Measurements from ENCODE around the gene RAP2C.

RAP2C gene

GRCh38 chrX:132208422-132208821, 10.8 kb downstream of the RAP2C start:
- Histone ChIP-seq H3K36me3 (ENCODE audit: control insufficient read depth in 2 of 2, insufficient read depth in 1 of 2, low read length in 2 of 2) (peaks cover 26 to 28% of the 10 kb centered on the region in 2 experiments; a peak in 2 of 3 replicates), H3K4me1 (ENCODE audit: control insufficient read depth, insufficient read depth, low read length) (no peaks in the 10 kb centered on the region), H3K4me3 (ENCODE audit: low read depth, low read length) (no peak overlapping the region), H3K9me3 (ENCODE audit: control insufficient read depth, insufficient read depth, low read depth, low read length) (no peaks in the 10 kb centered on the region), H3K27ac (ENCODE audit: extremely low read depth, low read depth, low read length) (no peak overlapping the region)
- TF ChIP-seq ZNF660 (tag by site-specific recombination; IDR thresholded peaks at IDR 0.05) = no peak
- TF ChIP-seq ZNF701 (tag by site-specific recombination; IDR thresholded peaks at IDR 0.05) = no peak
- no peak for TF ChIP-seq ZNF239 (tag by site-specific recombination; IDR thresholded peaks at IDR 0.05)
- no peak for TF ChIP-seq ZSCAN30 (tag by site-specific recombination; IDR thresholded peaks at IDR 0.05)
- TF ChIP-seq MZF1 (tag by site-specific recombination; IDR thresholded peaks at IDR 0.05; ENCODE audit: borderline replicate concordance) = no peak
- no peak for TF ChIP-seq TRIM28 (IDR thresholded peaks at IDR 0.05; ENCODE audit: borderline replicate concordance, low read length)
- TF ChIP-seq ZNF311 (tag by site-specific recombination; IDR thresholded peaks at IDR 0.05; ENCODE audit: borderline replicate concordance) = no peak
- no peak for TF ChIP-seq KLF8 (tag by site-specific recombination; IDR thresholded peaks at IDR 0.05)
- ChIA-PET POLR2A (no interaction called here), CTCF (interaction anchor here (3.8 kb wide), 1 partner anchor 11 kb away, joined by 16 read pairs; the partner anchor contains the start of gene RAP2C)

DNA sequence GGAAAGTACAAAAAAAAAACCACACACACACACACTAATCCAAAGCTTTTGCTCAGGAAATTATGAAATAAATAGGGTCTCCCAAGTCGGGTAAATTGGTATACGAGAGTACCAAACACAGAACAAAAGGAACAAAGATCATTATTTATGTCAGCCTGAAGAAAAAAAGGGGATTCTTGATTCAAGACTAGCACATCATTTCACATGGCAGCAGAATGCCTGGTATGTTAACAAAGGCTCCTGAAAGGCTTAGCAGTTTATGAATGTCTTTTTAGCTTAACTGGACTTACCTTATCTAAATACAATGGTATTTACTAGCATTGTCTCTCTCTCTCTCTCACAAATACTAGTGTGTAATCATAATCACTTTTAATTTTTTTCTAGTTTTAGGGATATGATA, 11.3 kb downstream of the RAP2C start:
- no peaks in the 10 kb centered on the region for H3K4me1 ChIP-seq (ENCODE audit: control insufficient read depth, insufficient read depth, low read length)
- H3K27ac ChIP-seq (ENCODE audit: extremely low read depth, low read depth, low read length) = no peak overlapping the region
- CTCF ChIA-PET = interaction anchor here (3.8 kb wide), 1 partner anchor 12 kb away, joined by 16 read pairs; the partner anchor contains the start of gene RAP2C
- H3K9me3 ChIP-seq (ENCODE audit: control insufficient read depth, insufficient read depth, low read depth, low read length) = no peaks in the 10 kb centered on the region
- no peak for TF ChIP-seq ZNF19 (tag by site-specific recombination; IDR thresholded peaks at IDR 0.05; ENCODE audit: low read depth)
- no peak for TF ChIP-seq CTCF (tag by site-specific recombination; IDR thresholded peaks at IDR 0.05)
- no peak for TF ChIP-seq OVOL3 (tag by site-specific recombination; IDR thresholded peaks at IDR 0.05)
- TF ChIP-seq ZNF785 (tag by site-specific recombination; IDR thresholded peaks at IDR 0.05) = no peak
- TF ChIP-seq GLI2 (tag by site-specific recombination; IDR thresholded peaks at IDR 0.05; ENCODE audit: borderline replicate concordance, low read depth) = no peak
- TF ChIP-seq ZSCAN4 (tag by site-specific recombination; IDR thresholded peaks at IDR 0.05) = no peak
- TF ChIP-seq ZNF558 (tag by site-specific recombination; IDR thresholded peaks at IDR 0.05) = no peak
- no peak for TF ChIP-seq ZBTB8A (tag by site-specific recombination; IDR thresholded peaks at IDR 0.05)
- TF ChIP-seq ZNF302 (tag by site-specific recombination; IDR thresholded peaks at IDR 0.05; ENCODE audit: low read depth) = no peak
- TF ChIP-seq ZNF10 (tag by site-specific recombination; IDR thresholded peaks at IDR 0.05) = no peak
- no peak for TF ChIP-seq TCF7L2 (IDR thresholded peaks at IDR 0.05; ENCODE audit: borderline replicate concordance, low read depth, low read length)
- TF ChIP-seq ZBTB11 (tag by site-specific recombination; conservative IDR thresholded peaks at IDR 0.05; ENCODE audit: low read depth) = no peak
- no peak for TF ChIP-seq ZNF473 (tag by site-specific recombination; IDR thresholded peaks at IDR 0.05)
- TF ChIP-seq ZNF624 (tag by site-specific recombination; IDR thresholded peaks at IDR 0.05) = no peak
- no peak for TF ChIP-seq FEZF1 (tag by site-specific recombination; IDR thresholded peaks at IDR 0.05)
- no peak for TF ChIP-seq ZNF138 (tag by site-specific recombination; IDR thresholded peaks at IDR 0.05; ENCODE audit: borderline replicate concordance)
- H3K4me3 ChIP-seq (ENCODE audit: low read depth, low read length) = no peak overlapping the region
- H3K36me3 ChIP-seq (ENCODE audit: control insufficient read depth in 2 of 2, insufficient read depth in 1 of 2, low read length in 2 of 2) = peaks cover 26% of the 10 kb centered on the region in 2 experiments; a peak in 2 of 3 replicates
- POLR2A ChIA-PET = no interaction called here

Data from HEK293 (cell line).